ENCODE results near the gene SF3B2.
"Not testable (repeated sequence)": the region's sequence is repeated elsewhere in the genome, so short reads cannot be mapped to it uniquely, and the experiment has no call there.

The SF3B2 gene

DNA sequence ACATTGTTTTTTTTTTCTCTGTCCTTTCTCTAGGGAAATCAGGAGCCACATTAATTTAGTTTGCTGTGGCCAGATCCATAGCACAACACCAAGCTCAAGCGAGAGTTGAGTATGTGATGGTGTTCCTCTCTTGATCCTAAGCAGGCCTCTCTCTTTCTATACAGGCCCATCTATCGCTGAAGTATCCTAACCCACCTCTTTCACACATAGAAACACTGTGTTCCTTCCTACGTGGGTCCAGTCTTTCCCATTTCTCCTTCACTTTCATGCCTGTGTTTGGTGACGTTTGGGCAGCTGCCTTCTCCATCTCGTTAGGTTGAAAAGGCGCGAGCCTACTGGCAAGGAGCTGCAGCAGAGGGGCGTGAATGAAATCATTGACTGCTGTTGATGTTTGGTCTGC, 20.4 kb downstream of the SF3B2 start:
- Histone ChIP-seq H3K36me3 (peaks cover 32% of the 10 kb centered on the region), H3K9me3 (no peaks in the 10 kb centered on the region), H3K4me3 (ENCODE audit: low read depth in 1 of 2, low read length in 1 of 2) (no peak overlapping the region), H3K27ac (no peak overlapping the region), H3K4me1 (ENCODE audit: control insufficient read depth in 1 of 2, insufficient read depth in 1 of 2, low read depth in 1 of 2, low read length in 1 of 2) (peaks cover 37 to 42% of the 10 kb centered on the region in 2 experiments), H3K27me3 (no peaks in the 10 kb centered on the region)
- TF ChIP-seq, protein P1, sequence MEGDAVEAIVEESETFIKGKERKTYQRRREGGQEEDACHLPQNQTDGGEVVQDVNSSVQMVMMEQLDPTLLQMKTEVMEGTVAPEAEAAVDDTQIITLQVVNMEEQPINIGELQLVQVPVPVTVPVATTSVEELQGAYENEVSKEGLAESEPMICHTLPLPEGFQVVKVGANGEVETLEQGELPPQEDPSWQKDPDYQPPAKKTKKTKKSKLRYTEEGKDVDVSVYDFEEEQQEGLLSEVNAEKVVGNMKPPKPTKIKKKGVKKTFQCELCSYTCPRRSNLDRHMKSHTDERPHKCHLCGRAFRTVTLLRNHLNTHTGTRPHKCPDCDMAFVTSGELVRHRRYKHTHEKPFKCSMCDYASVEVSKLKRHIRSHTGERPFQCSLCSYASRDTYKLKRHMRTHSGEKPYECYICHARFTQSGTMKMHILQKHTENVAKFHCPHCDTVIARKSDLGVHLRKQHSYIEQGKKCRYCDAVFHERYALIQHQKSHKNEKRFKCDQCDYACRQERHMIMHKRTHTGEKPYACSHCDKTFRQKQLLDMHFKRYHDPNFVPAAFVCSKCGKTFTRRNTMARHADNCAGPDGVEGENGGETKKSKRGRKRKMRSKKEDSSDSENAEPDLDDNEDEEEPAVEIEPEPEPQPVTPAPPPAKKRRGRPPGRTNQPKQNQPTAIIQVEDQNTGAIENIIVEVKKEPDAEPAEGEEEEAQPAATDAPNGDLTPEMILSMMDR (IDR thresholded peaks at IDR 0.05) = no peak

DNA sequence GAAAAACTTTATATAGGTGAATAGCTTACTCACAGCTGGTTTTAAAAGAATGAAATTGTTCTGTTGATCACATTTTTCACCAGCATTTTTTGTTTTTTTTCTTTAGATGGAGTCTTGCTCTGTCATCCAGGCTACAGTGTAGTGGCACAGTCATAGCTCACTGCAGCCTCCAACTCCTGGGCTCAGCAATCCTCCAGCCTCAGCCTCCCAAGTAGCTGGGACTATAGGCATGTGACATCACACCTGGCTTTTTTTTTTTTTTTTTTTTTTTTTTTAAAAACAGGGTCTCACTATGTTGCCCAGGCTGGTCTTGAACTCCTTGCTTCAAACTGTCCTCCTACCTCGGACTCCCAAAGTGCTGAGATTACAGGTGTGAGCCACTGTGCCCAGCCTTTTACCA, 21.5 kb downstream of the SF3B2 start:
- Histone ChIP-seq H3K4me1 (ENCODE audit: control insufficient read depth in 1 of 2, insufficient read depth in 1 of 2, low read depth in 1 of 2, low read length in 1 of 2) (peaks cover 30 to 35% of the 10 kb centered on the region in 2 experiments), H3K27ac (no peak overlapping the region), H3K9me3 (no peaks in the 10 kb centered on the region), H3K4me3 (ENCODE audit: low read depth in 1 of 2, low read length in 1 of 2) (no peak overlapping the region), H3K27me3 (no peaks in the 10 kb centered on the region), H3K36me3 (peaks cover 25% of the 10 kb centered on the region)
- TF ChIP-seq, protein P1 (IDR thresholded peaks at IDR 0.05) = no peak

DNA sequence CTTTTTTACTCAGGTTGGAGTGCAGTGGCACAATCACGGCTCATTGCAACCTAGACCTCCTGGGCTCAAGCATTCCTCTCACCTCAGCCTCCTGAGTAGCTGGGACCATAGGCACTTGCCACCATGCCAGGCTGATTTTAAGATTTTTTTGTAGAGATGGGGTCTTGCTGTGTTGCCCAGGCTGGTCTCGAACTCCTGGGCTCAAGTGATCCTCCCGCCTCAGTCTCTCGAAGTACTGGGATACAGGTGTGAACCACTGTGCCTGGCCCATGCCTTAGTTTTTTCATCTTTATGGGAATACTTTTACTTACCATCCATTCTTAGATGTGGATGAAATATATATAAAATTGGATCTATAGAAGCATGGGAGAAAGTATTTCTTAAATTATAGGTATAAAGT, 23.1 kb downstream of the SF3B2 start:
- Histone ChIP-seq H3K36me3 (peaks cover 30% of the 10 kb centered on the region), H3K9me3 (no peaks in the 10 kb centered on the region), H3K27me3 (no peaks in the 10 kb centered on the region), H3K4me1 (ENCODE audit: control insufficient read depth in 1 of 2, insufficient read depth in 1 of 2, low read depth in 1 of 2, low read length in 1 of 2) (peaks cover 30 to 37% of the 10 kb centered on the region in 2 experiments), H3K27ac (no peak overlapping the region), H3K4me3 (ENCODE audit: low read depth in 1 of 2, low read length in 1 of 2) (no peak overlapping the region)
- TF ChIP-seq, protein P1 (IDR thresholded peaks at IDR 0.05) = no peak

DNA sequence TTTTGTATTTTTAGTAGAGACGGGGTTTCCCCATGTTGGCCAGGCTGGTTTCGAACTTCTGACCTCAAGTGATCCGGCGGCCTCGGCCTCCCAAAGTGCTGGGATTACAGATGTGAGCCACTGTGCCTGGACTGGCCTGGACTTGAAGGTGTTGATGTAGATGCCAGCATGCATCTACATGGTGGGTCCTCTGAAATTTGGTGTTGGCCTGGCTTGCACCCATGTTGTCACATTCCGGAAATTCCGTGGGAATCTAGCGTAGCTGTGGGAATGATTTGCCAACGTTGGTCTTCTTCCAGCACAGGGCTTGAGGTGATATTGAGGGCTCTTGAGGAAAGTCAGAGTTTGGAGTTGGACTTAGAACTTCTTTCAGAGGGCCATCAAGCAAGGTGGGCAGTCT, 24.4 kb downstream of the SF3B2 start:
- Histone ChIP-seq H3K27me3 (no peaks in the 10 kb centered on the region), H3K9me3 (no peaks in the 10 kb centered on the region), H3K36me3 (peaks cover 30% of the 10 kb centered on the region), H3K4me3 (ENCODE audit: low read depth in 1 of 2, low read length in 1 of 2) (no peak overlapping the region), H3K27ac (no peak overlapping the region), H3K4me1 (ENCODE audit: control insufficient read depth in 1 of 2, insufficient read depth in 1 of 2, low read depth in 1 of 2, low read length in 1 of 2) (peaks cover 35 to 42% of the 10 kb centered on the region in 2 experiments)
- TF ChIP-seq, protein P1 (IDR thresholded peaks at IDR 0.05) = no peak

DNA sequence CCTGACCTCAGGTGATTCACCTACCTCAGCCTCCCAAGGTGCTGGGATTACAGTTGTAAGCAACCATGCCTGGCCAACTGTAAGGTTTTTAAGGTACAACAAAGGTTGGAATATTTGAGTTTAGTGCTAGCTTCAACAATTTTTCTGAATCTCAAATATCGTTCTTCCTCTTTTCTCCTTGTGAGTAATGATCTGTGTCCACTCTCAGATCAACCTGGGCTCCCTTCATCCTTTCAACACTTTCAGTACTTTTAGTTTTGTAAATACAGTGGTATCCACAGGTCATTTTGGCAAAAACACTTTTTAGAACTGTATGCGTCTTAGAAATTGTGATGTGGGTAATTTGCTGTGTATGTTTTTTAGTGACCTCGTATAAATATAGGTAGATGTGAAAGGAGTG, 25.8 kb downstream of the SF3B2 start:
- H3K27me3 ChIP-seq = no peaks in the 10 kb centered on the region
- H3K9me3 ChIP-seq = no peaks in the 10 kb centered on the region
- H3K4me3 ChIP-seq (ENCODE audit: low read depth in 1 of 2, low read length in 1 of 2) = no peak overlapping the region
- H3K36me3 ChIP-seq = peaks cover 30% of the 10 kb centered on the region
- TF ChIP-seq, protein P1 (IDR thresholded peaks at IDR 0.05) = no peak
- H3K27ac ChIP-seq = peak overlapping the region; percentile 9
- peaks cover 37 to 39% of the 10 kb centered on the region in 2 experiments for H3K4me1 ChIP-seq (ENCODE audit: control insufficient read depth in 1 of 2, insufficient read depth in 1 of 2, low read depth in 1 of 2, low read length in 1 of 2)

DNA sequence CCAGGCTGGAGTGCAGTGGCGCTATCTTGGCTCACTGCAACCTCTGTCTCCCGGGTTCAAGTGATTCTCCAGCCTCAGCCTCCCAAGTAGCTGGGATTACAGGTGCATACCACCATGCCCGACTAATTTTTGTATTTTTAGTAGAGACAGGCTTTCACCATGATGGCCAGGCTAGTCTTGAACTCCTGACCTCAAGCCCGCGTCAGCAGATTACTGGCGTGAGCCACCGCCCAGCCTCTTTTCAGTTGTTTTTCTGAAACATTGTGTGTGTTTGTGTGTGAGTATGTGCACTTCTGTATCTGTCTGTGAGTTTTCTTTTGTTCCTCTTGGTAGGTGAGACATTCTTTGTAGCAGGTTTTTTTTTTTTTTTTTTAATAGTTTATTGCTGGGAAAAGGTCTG, 26.8 kb downstream of the SF3B2 start:
- H3K9me3 ChIP-seq; H3K4me3 ChIP-seq (ENCODE audit: low read depth in 1 of 2, low read length in 1 of 2); H3K27me3 ChIP-seq: not testable (repeated sequence)
- H3K36me3 ChIP-seq = peaks cover 28% of the 10 kb centered on the region
- H3K27ac ChIP-seq = peak overlapping the region; percentile 25
- peaks cover 46 to 48% of the 10 kb centered on the region in 2 experiments for H3K4me1 ChIP-seq (ENCODE audit: control insufficient read depth in 1 of 2, insufficient read depth in 1 of 2, low read depth in 1 of 2, low read length in 1 of 2)

All from neutrophil (primary cell).